ENCODE measurements around the gene SCAF4.

DNA sequence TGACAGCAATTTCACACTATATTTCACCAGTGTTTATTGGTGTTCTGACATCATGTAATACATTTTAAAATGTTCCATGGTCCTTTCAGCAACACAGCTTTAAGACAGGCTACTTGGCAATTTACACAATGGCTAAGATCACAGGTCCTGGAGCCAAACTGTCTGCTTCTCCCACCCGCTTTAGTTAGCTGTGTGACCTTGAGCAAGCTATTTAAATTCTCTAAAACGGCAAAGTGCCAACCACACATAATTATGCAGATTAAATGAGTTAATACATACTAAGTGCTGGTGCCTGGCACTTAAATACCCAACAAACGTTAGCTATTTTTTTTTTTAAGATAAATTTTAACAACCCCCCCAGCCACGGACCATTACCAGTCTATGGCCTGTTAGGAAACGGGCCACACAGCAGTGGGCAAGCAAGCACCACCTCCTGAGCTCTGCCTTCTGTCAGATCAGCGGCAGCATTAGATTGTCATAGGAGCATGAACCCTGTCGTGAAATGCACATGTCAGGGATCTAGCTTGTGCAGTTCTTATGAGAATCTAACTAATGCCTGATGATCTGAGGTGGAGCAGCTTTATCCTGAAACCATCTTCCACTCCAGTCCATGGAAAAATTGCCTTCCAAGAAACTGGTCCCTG lies 45.5 kb downstream of the SCAF4 start:
- TF ChIP-seq, protein P1, sequence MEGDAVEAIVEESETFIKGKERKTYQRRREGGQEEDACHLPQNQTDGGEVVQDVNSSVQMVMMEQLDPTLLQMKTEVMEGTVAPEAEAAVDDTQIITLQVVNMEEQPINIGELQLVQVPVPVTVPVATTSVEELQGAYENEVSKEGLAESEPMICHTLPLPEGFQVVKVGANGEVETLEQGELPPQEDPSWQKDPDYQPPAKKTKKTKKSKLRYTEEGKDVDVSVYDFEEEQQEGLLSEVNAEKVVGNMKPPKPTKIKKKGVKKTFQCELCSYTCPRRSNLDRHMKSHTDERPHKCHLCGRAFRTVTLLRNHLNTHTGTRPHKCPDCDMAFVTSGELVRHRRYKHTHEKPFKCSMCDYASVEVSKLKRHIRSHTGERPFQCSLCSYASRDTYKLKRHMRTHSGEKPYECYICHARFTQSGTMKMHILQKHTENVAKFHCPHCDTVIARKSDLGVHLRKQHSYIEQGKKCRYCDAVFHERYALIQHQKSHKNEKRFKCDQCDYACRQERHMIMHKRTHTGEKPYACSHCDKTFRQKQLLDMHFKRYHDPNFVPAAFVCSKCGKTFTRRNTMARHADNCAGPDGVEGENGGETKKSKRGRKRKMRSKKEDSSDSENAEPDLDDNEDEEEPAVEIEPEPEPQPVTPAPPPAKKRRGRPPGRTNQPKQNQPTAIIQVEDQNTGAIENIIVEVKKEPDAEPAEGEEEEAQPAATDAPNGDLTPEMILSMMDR (IDR thresholded peaks at IDR 0.05; ENCODE audit: insufficient read depth, low read depth, low read length), result no peak
- no peak for TF ChIP-seq EZH2 (IDR thresholded peaks at IDR 0.05; ENCODE audit: insufficient read depth, low read length)
